Activated CD4-positive, alpha-beta T cell treated with anti-CD3 and anti-CD28 coated beads, Interleukin-2, amount 50 U/mL, for 24 hours (primary cell): ENCODE measurements around the gene SET.

Experiments
- DNase-seq, 2 donors: peaks; one replicate each; pipeline ENCODE4 v3.0.0-alpha.2; 2020; ENCODE audit warnings: low read depth in 1 of 2, low spot score in 1 of 2

The SET gene

DNA sequence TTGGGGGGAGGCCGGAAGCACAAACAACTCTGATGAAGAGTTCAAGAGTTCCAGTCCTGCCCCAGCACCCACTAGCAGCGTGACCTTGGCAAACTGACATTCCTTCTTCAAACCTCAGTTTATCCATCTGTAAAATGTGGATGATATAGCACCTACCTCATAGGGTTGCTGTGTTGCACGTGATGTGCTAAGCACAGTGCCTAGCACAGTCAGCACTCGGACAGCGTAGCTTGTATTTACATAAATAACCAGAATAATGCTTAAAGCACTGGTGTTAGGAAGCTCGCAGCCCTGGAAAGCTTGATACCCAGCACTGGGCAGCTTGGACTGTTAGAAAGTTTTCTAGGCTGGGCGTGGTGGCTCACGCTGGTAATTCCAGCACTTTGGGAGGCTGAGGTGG lies 18.4 kb downstream of the SET start:
- no peak for DNase-seq

DNA sequence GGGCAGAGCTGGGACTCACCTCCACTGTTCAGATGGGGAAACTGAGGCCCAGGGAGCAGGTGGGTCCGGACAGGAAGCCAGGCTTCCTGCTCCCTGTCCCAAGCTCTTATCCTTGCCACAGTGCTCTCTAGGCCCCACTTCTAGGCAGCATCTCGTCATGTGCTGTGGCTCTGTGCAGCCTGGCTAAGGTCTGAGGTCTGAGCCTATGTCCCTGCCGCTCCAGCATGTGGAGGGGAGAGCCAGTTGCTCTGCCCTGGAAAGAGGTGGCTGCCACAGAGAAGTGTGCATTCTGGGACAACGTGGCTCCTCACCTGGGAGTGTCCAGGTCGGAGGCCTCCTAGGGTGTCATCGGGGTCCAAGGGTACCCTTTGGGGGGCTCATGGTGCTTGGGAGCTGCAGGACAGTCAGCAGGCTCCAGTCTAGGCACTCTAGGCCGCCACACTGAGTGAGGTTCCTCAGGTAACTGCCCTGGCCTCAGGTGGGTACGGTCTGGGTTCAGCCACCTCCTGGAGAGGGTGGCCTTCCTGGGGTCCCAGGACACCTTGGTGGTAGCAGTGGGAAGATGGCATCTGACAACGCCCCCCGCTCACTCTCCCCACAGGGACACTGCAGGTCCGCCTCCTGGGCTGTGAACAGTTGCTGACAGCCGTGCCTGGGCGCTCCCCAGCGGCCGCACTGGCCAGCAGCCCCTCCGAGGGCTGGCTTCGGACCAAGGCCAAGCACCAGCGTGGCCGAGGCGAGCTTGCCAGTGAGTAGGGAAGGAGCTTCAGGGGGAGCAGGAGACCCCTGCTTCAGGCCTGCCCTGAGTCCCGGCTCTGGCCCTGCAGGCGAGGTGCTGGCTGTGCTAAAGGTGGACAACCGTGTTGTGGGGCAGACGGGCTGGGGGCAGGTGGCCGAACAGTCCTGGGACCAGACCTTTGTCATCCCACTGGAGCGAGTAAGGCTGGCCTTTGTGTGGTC lies 23.7 kb downstream of the SET start:
- DNase-seq = no peak

DNA sequence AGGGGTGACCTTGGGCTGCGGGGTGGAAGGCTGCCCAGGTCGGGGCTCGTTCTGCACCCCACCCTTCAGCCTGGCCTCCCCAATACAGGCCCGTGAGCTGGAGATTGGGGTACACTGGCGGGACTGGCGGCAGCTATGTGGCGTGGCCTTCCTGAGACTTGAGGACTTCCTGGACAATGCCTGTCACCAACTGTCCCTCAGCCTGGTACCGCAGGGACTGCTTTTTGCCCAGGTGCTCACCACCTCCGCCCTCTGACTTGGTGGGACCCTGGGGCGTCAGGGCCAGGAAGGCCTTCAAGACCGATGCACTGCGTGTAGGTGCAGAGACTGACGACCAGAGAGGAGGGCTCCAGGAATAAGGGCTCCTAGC lies 24.4 kb downstream of the SET start:
- DNase-seq = no peak

- DNase-seq = no peak
Observed at GRCh38 chr9:128713941-128714573, 25.0 kb downstream of the SET start.

DNA sequence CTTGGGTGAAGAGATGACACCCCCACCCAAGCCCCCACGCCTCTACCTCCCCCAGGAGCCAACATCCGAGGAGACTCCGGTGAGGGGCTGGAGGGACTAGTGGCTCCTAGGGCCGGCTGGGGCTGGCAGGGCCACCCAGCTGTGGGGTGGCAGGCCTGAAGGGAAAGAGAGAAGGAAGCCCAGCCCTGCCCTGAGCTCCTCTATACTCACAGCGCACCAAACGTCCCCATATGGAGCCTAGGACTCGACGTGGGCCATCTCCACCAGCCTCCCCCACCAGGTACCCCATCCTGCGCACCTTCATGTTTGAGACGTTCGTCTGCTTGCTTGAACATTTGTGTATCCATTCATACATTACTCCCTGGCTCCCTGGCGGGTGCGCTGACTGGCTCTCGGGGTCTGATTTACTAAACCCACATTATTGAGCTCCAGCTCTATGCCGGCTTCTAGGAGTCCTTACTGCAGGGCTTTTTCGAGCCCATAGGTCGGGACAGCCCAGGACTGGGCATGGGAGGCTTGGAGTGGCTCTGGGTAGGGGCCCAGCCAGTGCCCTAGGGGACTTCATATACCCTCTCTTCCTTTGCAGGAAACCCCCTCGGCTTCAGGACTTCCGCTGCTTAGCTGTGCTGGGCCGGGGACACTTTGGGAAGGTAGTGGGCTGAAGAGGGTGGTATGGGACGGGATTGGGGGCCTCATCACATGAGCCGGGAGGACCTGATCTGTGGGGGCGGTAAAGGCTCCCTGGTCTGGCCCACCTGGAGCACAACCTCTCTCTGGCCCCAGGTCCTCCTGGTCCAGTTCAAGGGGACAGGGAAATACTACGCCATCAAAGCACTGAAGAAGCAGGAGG lies 25.8 kb downstream of the SET start:
- no peak for DNase-seq

DNA sequence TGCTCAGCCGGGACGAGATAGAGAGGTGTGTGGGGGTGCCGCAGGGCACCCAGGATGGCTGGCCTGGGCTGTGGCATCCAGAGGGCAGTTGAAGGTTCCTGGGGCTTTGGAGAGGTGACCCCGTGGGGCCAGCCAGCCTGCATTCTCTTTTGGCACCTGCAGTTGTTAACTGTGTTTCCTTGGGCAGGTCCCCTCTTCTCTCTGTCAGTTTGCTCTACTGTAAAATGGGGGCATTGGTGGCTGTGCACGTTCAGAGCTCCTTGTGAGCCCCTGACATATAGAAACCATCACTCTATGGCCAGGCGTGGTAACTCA lies 26.4 kb downstream of the SET start:
- DNase-seq = no peak

DNA sequence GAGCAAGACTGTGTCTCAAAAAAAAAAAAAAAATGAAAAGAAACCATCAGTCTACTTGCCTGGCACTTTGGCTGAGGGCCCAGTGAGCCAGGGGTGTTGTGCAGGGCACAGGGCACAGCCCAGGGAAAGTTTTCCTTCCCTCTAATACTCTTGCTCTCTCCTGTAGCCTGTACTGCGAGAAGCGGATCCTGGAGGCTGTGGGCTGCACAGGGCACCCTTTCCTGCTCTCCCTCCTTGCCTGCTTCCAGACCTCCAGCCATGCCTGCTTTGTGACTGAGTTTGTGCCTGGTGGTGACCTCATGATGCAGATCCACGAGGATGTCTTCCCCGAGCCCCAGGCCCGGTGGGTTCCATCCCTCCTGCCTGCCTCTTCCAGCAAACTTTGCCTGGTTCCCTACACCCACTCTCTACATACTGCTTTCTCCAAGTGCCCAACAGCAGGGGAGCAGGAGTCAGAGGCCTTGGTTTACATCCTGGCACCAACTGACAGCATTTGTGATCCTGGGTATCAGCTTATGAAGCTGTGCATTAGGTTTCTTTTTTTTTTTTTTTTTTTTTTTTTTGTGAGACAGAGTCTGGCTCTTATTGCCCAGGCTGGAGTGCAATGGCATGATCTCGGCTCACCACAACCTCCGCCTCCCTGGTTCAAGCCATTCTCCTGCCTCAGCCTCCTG lies 27.7 kb downstream of the SET start:
- no peak for DNase-seq

DNA sequence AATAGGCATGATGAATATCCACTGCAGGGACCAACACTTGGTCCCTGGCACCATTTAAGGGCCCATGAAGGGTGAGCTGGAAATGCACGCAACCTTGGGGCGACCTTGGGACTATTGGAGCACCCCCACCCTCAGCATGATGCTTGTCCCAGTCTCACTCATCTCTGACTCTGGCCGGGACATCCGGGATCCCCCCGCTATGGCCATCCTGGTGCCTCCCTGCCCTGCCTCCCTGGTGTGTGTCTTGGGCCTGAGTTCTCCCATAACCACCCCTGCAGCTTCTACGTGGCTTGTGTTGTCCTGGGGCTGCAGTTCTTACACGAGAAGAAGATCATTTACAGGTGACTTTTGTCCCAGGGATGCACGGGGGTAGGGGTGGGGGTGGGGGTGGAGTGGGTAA lies 29.0 kb downstream of the SET start:
- no peak for DNase-seq

DNA sequence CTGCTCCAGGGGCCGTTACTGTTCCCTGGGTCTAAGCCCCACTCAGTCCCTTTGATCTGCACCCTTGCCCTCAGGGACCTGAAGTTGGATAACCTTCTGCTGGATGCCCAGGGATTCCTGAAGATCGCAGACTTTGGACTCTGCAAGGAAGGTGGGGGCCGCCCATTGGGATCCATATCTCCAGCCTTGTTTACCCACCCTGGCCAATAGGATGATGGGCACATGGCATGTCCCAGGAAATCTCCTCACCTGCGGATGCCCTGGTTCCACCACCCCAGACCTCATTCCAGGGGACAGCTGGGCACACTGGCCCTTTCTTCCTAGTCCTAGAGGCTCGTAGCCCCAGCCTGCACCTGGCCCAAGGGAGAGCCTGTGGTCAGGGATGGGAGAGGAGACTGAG lies 29.5 kb downstream of the SET start:
- DNase-seq = no peak

- DNase-seq = no peak
Observed at GRCh38 chr9:128719919-128720605, 31.0 kb downstream of the SET start.

GRCh38 chr9:128720841-128721486 lies 31.9 kb downstream of the SET start:
- DNase-seq = no peak

DNA sequence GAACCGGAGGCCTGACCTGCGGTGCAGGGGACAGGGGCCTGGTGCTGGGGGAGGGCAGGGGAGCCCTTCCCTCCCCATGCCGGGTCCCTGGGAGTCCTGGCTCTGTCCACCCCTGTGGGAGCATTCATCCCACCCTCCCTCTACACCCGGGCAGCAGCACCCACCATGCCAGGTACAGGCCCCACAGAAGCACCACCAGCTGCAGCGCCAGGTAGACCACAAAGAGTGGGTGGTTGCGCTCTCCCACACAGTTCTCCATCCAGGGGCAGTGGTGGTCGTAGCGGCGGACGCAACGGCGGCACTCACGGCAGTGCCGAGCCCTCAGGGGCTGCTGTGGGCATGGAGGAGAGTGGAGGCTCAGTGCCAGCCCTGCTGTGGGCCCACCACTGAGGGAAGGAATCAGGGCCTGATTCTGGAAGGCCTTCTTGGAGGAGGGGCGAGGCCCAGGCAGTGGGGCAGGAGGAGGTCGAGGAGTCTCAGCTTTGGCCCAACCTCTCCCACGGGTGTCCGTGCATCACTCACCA lies 32.5 kb downstream of the SET start:
- no peak for DNase-seq

DNA sequence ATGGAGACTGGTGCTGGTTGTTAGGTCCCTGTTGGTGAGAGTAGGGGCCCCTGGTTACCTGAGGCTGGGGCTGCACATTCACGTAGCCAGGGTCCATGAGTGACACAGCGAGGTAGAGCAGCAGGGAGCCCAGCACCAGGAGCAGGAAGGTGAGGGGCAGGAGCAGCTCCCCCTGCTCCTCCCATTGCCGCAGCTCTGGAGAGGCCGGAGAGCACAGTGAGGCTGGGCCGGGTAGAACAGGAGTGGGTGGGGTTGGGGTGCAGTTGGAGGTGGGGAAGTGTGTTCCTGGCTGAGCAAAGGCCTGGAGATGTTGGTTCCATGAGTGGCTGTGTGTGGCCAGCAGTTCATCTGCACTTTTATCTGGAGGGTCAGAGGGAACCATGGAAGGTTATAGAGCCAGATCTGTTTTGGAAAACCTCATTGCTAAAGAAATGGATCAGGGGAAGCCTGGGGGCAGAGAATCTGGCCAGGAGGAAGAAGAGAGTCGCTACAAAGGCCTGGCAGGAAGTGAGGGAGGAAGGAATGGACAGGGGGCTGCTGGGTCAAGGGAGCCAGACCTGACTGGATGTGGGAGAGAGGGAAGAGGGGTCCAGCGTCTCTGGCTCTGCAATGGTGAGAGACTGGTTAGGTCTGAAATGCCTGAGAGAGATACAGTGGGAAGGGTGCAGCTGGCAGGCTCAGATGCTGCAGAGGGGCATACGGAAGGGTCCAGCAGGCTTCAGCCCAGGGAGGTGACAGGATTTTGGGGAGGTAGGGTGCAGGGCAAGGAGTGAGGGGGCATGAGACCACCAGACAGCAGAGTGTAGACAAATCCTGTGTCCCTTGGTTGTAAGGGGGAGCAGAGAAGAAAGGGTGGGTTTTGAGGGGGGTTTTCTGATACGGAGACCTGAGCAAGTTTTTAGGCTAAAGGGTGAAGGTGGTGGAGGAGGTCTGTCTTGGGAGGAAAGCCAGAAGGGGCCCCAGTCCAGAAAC lies 33.6 kb downstream of the SET start:
- no peak for DNase-seq

DNA sequence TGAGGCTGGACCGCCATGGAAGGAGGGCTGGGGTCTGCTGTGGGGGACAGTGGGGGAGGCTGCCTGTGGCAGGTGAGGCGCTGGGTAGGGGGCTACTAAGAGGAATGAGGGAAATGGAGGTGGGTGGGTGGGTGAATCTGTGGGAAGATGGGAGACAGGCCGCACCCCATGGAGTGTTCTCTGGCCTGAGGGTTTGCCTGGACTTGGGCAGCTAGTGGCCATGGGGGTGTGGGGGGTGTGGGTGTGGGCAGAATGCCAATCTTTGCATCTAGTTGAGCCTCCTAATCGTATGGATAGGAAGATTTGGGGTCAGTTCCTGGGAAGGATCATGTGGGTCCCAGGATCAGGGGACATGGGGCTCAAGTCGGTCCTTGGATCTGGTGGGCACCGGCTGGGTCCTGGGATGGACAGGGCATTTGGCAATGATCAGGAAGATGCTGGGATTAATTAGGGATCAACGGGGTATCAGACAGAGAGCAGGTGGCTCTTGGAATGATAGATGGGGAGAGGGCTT lies 34.4 kb downstream of the SET start:
- DNase-seq = no peak

DNA sequence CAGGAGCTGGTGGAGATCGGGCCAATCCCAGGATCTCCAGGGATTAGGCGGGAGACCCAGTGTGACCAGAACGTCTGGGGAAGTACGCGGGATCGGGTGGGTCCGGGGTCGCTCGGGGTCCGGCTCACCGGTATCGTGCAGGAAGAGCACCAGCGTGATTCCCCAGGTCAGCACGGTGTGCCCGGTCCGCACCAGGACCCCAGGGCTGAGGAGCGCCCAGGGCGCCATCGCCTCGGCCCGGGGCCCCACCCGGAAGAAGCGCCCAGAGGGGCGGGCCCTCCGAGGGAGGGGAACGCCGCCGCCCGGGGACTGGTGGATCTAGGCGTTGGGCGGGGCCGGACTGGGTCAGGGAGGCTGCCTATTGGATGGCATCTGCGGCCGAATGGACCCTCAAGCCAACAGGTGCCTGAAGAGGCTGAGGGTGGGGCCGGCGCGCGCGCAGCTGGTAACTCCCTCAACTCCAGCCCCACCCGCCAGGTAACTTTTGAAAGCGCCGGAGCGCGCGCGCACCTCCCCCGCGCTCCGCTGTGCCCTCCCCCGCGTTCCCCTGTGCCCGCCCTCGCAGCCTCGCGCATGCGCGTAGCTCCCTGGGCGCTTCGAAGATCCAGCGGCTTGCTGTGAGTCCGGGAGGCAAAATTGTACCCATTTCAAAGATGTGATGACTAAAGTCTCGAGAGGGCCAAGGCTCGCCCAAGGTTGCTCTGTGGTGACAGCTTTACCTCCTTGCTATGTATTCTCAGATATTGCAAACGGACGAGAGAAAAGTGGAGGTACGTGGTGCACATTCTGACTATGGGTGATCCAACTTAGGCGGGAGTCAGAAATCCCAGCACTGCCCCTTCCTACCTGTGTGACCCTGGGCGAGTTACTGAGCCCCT lies 35.1 kb downstream of the SET start, which contains the start of gene ZDHHC12:
Gene ZDHHC12, minus strand, starts transcription at position 262 of the 878 bp plus-strand sequence. Its CDS starts 34 bp downstream, at position 228.
- DNase-seq = peak; percentile 96 to 97

GRCh38 chr9:128724744-128725211 lies 35.8 kb downstream of the SET start:
- DNase-seq = no peak

DNA sequence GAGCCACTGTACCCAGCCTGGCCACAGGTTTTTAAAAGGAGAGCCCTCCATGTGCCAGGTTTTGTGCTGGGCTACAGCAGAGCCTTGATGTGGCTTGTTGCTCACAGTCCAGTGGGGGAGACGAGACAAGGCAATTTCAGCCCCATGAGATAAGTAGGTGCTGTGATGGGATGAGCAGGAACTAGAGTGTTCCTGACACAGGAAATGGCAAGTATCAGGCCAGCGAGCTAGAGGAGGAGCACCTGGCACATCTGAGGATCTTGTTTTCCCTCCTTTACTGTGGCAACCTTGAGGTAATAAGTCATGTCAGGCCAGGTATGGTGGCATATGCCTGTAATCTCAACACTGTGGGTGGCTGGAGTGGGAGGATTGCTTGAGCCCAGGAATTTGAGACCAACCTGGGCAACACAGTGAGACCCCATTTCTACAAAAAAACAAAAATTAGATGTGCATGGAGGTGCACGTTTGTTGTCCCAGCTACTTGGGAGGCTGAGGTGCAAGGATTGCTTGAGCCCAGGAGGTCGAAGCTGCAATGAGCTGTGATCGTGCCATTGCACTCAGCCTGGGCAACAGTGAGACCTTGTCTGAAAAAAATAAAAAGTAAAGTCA lies 38.7 kb downstream of the SET start:
- no peak for DNase-seq
